Stromal cell of bone marrow (primary cell): ENCODE results near the gene DGCR8.
A peak's percentile ranks its signal among the peaks of the same experiment; 100 is the strongest.

Source experiments
- DNase-seq: peaks from one replicate; pipeline ENCODE4 v3.0.0-alpha.2; 2012; ENCODE audit warnings: low read depth

DGCR8 gene

DNA sequence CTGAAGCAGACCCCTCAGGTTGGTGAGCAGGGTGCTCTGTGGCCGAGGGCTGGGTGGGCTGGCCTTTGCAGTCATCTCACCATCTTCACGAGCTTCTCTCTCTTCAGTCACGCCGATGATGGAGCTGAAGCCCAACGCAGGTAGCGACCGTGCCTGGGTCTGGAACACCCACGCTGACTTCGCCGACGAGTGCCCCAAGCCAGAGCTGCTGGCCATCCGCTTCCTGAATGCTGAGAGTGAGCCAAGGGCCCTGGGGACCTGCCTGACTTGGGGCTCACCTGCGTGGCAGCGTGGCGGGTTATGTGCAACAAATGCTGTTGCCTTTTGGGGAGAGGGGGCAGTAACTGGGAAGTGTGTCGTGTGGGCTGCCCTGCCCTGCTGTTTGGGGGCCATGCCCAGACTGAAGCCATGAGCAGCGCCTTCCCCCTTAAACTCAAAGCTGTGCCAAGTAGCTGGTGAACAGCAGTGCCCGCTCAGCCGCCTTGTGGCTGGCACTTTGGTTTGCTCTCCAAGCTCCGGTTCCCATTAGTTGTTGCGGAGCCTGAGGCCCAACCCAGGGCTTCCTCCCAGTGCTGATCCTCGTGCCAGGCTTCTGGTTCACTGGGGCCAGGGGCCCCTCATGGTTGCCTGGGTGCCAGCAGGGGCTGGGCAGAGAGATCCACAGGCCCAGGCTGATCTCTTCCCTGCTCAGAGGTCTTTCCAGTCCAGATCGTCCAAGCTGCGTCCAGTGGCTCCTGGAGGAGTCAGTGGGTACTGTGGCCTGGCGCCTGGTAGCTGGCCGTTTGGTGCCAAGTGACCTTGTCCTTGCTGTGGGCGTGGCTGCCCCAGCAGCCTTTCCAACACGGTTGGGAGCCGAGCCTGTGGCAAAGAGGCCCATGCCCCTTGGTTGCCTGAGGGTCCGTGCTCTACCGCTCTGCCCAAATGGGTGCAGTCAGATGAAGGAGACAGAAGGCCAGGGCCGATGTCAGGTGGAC lies 45.4 kb downstream of the DGCR8 start:
- DNase-seq = no peak

- no peak for DNase-seq
Observed at GRCh38 chr22:20126284-20127029, 46.4 kb downstream of the DGCR8 start.

DNA sequence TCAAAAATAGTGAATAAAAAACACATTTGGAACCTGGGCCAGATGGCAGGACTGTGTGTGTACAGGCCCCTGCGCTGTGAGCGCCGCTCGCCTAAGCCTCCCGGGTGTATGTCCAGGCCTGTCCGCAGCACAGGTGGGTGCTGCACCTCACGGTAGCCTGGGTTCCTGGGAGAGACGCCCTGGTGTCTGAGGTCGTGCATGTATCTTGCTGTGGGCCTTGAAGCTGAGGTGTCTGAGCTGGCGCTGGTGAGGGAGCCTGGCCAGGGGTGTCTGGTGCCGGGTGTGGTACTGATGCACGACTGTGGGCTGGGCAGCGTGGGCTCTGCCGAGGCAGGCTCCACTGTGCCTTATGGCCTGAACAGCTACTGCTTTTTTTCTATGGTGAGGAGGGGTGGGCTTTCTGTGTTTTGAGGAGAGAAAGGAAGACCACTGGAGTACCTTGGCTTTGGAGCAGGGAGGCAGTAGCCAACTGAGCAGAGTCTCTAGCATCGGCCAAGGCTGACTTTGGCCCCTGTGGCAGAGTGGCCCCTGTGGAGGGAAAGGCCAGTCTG lies 47.4 kb downstream of the DGCR8 start:
- no peak for DNase-seq

DNA sequence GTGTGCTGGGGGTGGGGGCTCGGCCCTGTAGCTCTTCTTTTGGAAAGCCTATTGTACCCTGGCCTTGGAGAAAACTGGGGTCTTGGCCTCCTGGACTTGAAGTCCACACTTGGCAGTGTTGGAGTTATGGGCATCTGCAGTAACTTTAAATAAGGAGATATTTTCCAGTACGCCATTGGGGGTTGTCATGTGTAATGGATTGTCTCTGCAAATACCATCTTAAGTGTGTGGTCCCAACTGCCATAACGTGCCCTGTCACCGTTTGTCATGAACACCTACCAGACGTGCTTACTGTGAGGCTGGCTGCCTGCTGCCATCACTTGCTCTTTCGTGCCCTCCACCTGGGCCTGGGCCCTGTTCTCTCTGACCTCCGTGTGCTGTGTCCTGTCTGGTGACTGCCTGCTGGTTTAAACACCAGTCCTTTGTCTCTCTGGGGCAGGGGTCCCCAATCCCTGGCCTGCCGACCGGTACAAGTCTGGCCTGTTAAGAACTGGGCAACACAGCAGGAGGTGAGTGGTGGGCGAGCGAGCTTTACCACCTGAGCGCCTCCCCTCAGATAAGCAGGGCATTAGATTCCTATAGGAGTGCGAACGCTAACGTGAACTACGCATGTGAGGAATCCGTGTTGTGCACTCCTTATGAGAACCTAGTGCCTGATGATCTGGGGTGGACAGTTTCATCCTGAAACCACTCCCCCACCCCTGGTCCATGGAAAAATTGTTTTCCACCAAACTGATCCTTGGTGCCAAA lies 48.0 kb downstream of the DGCR8 start:
- DNase-seq = no peak

- no peak for DNase-seq
Observed at GRCh38 chr22:20128619-20128901, 48.5 kb downstream of the DGCR8 start.

GRCh38 chr22:20128902-20129746 lies 49.1 kb downstream of the DGCR8 start:
- DNase-seq = no peak

GRCh38 chr22:20129747-20130014 lies 49.6 kb downstream of the DGCR8 start:
- no peak for DNase-seq

DNA sequence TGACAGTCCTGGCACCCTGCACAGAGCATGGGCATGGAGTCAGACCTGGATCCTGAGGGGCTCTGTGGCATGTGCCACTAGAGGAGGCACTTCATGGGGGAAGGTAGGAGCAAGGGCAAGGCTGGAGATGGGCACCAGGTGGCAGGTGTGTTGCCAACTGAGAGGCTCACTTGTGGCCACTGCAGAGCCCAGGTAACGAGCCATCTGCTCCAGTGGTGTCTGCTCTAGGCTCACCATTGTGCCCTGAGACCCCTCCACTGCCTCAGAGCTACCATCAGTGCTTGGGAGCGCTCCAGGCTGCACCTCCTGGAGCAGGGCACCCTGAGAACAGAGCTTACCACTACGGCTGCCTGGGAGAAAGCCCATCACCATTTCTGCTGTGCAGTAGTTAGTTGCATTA lies 50.3 kb downstream of the DGCR8 start:
- DNase-seq = no peak

DNA sequence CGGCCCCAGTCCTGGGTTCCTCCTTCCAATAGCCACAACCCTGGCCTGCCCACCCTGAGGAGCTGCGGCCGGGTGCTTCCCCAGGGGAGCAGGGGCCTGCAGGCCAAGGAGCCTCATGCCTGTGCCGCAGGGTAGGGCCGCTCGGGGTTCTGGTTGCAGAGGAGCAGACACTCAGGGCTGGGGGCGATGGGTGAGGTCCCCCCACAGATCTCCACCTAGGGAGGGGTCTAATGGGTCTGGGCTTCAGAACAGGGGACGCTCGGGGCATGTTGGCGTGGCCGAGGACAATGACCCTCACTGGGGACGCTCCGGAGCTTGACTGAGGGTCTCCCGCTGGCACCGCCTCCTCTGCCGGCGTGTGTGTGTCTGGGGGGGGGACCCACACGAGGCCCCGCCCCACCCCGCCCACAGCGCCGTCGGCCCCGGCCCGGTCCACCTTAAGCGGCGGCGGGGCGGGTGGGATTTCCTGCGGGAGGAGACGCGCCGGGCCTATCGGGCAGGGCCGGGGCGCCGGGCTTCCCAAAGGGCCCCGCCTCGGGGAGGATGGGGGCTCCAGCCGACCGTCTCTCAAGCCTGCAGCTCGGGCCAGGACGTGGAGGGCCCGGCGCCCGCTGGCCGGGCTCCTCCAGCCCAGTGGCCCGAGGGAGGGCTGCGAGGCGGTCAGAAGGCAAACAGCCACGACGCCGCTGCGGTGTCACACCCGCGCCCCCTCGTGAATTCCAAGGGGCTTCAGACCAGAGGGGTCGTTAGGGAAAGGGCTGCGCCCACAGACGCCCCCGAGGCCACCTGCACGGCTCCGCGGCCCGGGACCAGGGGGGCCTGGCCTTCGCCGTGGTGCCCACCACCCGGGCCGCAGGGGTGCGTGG lies 50.9 kb downstream of the DGCR8 start:
- DNase-seq = peak; percentile 64

DNA sequence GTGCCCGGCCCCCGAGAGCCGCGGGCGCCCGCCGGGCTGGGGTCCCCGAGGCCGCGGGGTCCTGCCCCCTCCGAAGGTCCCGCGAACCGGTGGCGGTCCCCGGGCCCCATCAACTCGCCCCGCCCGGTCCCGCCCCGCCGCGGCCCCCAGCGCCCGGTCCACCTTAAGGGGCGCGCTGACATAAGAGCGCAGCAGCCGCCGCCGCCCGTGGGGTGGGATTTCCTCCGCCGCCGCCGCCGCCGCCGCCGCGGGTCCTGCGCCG lies 51.5 kb downstream of the DGCR8 start, which contains the start of gene ZDHHC8:
Gene ZDHHC8 (plus strand): TSS at position 208 of the 262 bp plus-strand sequence. CDS start 144 bp downstream, outside the sequence.
- DNase-seq = no peak

DNA sequence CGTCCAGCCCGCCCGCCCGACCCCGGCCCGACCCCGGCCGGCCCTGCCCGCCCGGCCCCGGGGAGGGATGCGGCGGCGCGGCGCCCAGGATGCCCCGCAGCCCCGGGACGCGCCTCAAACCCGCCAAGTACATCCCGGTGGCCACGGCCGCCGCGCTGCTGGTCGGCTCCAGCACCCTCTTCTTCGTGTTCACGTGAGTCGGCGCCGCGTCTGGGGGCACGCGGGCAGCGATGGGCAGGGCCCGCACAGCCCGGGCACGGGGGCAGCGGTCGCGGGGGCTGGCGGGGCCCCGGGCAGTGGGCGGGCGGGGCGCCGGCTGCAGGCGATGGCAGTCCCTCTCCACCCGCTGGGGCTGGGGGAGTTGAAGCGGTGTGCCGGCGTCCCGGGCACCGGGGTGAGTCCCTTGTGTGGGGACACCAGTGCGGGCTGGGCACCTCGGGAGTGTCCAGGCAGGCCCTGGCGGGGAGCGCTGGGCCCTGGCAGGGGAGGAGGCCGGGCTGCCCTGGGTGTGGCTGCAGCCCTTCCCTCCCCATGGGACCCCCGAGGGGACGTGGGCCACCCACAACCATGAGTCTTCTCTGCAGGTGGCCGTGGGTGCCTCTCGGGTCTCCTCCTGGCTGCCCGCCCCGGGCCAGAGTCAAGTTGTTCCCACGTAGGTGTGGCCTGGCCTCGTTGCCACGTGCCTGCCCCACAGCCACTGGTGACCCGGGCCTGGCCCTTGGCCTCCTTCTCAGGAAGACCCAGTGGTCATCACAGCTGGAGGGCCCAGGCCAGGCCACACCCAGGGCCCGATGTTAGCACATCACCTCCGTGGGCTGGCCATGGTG lies 52.0 kb downstream of the DGCR8 start:
- no peak for DNase-seq

GRCh38 chr22:20132686-20133246 lies 52.7 kb downstream of the DGCR8 start:
- DNase-seq = no peak

DNA sequence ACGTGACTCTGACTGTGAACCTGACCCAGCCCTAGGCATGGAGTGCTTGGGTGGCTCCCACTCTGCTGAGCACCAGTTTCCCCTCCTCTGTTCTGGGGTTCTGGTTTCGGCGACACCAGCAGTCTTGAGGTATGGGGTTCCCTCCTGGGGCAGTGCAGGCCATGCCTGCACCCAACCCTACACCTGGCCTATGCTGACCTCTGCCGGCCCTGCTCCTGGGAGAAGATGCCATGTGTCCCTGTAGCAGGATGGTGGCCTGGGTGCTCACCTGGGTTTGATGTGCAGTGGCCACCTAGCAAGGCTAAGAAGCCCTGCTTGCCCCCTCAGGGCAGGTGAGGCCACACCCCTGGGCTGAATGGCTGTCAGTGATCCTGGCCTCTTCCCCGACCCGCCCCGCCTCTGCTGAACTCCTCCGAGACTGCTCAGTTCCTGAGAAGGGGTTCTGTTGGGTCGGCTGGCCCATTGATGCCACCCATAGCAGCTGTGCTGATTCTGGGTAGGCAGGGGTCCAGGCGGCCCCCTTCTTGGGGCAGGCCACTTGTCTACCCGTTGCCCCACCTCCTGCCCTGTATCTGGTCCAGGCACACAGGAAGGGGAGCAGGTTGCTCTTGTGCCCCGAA lies 54.0 kb downstream of the DGCR8 start:
- DNase-seq = no peak

GRCh38 chr22:20135265-20135664 lies 55.2 kb downstream of the DGCR8 start:
- no peak for DNase-seq

DNA sequence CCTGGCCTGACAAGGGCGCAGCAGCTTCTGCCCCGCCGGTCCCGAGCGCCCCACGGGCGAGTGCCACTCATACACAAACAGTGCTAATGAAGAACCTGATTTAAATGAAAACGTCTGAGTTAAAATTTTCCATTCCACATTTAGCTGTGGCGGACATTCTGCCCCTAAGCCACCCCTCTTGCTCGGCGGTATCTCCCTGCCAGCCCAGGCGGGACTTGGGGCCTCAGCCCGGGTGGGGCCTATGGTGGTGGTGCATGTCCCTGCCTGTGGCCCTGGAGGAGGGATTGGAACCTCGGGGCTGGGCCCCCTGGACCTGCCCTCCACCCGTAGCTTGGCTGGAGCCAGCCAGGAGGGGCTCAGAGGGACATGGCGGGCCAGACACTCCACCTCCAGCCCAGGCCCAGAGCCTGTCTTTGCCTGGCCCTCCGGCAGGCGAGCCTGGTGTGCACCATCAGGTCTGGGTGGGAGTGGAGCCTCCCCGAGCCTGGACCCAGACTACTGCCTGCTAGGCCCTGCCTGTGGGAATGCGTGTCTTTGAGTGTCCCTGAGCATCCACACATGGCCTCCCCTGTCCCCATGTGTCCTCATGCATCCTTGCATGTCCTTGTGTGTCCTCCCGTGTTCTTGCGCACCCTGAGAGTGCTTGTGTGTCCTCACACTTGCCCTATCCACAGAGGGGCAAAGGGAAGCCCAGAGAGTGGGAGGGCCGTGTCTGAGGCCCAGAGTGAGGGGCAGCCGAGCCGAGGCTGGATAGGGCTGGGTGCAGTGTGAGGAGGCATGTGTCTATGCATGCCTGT lies 56.0 kb downstream of the DGCR8 start:
- DNase-seq = no peak

DNA sequence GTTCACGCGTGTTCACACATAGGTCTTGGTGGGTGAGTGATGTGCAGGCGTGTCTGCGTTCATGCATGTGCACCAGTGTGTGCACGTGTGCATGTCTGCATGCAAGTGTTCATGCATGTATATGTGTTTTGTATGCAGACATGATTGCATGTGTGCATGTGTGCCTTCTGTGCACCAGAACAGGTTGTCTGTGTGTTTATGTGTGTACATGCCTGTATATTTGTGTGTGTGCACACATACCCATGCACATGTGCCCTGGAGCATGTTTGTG lies 56.5 kb downstream of the DGCR8 start:
- DNase-seq = no peak

- no peak for DNase-seq
Observed at GRCh38 chr22:20137113-20137512, 57.1 kb downstream of the DGCR8 start.

GRCh38 chr22:20137671-20138416 lies 57.8 kb downstream of the DGCR8 start:
- no peak for DNase-seq
